ENCODE data around the gene DZIP1L. TPM values are rescaled to one million over a fixed set of nuclear protein-coding genes. Genes with fewer than 3 reads are reported as not detected.

Gene DZIP1L
- total RNA-seq, 5 donors from 2014 or later (not counting 1 experiment from before 2014, with no cell fraction given) = not detected

DNA sequence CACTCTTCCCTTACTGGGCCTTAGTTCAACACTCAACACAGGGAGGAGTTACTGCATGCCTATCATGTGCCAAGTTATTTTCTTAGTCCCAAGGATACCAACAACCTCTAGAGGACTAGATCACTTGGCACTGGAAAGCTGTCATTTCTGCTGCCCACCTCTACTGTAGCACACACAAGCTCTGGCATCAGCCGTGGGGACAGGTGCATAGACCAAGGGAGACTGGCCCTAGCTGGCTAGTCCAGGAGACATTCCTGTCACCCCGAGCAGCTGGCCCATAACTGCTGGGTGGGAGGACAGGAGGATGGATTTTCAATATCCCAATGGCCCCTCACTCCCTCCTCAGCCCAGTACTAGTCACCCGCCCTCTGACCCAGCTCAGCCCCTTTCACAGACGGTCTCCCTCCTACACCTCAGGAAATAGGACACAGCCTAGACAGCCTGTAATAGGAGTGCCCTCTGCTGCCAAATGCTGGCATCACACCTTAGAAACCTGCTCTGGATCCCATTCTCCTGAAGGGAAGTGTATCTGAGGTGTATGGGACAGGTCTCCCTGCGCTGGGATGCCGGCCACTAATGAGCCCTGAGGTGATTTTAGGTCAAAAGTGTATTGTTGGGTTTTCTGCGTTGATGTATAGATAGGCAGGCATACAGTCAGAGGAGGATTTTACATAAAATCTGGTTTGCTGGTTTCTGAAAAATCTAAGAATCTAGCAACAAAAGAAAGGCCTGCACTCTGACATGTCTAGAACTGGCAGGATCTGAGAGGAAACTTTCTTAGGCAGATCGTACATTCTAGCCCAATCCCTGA is 3.4 kb upstream of the DZIP1L start:
- DNase-seq (peak in 24 of 35 experiments; percentile 2 to 53 (median 20)), ATAC-seq (replicated peaks in 1 of 4) (peak; percentile 55 to 69 (median 57))
- H3K9me3 ChIP-seq = no peaks in the 10 kb centered on the region
- no peaks in the 10 kb centered on the region for H3K36me3 ChIP-seq (ENCODE audit: control insufficient read depth in 2 of 2, extremely low read depth in 1 of 2, insufficient read depth in 1 of 2, low read length in 1 of 2)
- no peak overlapping the region for H3K4me3 Mint-ChIP-seq
- peaks cover 28 to 41% of the 10 kb centered on the region in 2 donors for H3K27me3 Mint-ChIP-seq
- peaks cover 6 to 12% (median 9%) of the 10 kb centered on the region in 3 donors for H3K4me1 Mint-ChIP-seq
- POLR2A ChIA-PET = no interaction called here
- 40% methylated on average over 1 of the region's 8 CpGs for WGBS (ENCODE audit: insufficient coverage)
- no peak overlapping the region for H3K27ac ChIP-seq (ENCODE audit: low read length)
- H3K4me3 ChIP-seq (ENCODE audit: control insufficient read depth in 1 of 2, extremely low read depth in 1 of 2, low read length in 1 of 2) = no peak overlapping the region
- CTCF ChIA-PET = interaction anchor here (0.5 to 1.9 kb wide), 7 partner anchors 8 to 1796 kb away, joined by 3 to 9 read pairs (median 6); no protein-coding TSS in a partner anchor
- no peaks in the 10 kb centered on the region for H3K36me3 Mint-ChIP-seq
- H3K27me3 ChIP-seq (replicated peaks in 1 of 2; ENCODE audit: control insufficient read depth in 2 of 2, extremely low read depth in 1 of 2, insufficient read depth in 2 of 2, low read length in 1 of 2) = peaks cover 0 to 36% of the 10 kb centered on the region in 2 experiments
- peaks cover 0 to 14% of the 10 kb centered on the region in 2 experiments for H3K4me1 ChIP-seq (ENCODE audit: control insufficient read depth in 1 of 2, extremely low read depth in 1 of 2, insufficient read depth in 2 of 2, low read length in 2 of 2)
- no peak overlapping the region for H3K27ac Mint-ChIP-seq
- no peaks in the 10 kb centered on the region for H3K9me3 Mint-ChIP-seq

DNA sequence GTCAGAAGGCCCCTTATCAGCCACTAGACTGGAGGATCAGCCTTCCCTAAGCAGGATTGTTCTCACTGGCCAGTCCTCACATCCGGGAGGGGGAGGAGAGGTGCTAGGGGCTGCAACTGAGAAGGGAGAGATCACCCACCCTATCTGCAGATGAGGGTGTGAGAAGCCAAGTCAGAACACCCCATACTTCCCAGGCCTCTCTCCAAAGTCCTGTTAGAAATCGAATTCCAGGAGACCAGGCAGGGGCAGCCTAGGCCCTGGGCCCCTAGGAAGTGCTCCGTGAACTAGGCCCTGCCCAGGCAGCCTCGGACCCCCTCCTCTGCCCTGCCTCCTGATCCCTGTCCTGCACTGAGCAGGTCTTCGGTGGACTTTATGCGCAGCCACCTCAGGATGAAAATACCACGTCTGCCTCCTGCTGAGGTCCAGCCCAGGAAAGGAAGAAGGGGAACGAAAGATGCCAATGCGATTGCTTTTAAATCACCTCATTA is 933 bp downstream of the DZIP1L start:
- Histone ChIP-seq H3K4me1 (ENCODE audit: control insufficient read depth in 1 of 2, extremely low read depth in 1 of 2, insufficient read depth in 2 of 2, low read length in 2 of 2) (peaks cover 0 to 14% of the 10 kb centered on the region in 2 experiments), H3K27me3 (replicated peaks in 1 of 2; ENCODE audit: control insufficient read depth in 2 of 2, extremely low read depth in 1 of 2, insufficient read depth in 2 of 2, low read length in 1 of 2) (peaks cover 0 to 33% of the 10 kb centered on the region in 2 experiments), H3K36me3 (ENCODE audit: control insufficient read depth in 2 of 2, extremely low read depth in 1 of 2, insufficient read depth in 1 of 2, low read length in 1 of 2) (no peaks in the 10 kb centered on the region), H3K27ac (ENCODE audit: low read length) (no peak overlapping the region), H3K9me3 (no peaks in the 10 kb centered on the region), H3K4me3 (ENCODE audit: control insufficient read depth in 1 of 2, extremely low read depth in 1 of 2, low read length in 1 of 2) (peak overlapping the region in 1 of 2 donors; percentile 49)
- peaks cover 6 to 12% (median 9%) of the 10 kb centered on the region in 3 donors for H3K4me1 Mint-ChIP-seq
- H3K4me3 Mint-ChIP-seq = peak overlapping the region; percentile 56 to 73 (median 71)
- H3K27ac Mint-ChIP-seq = no peak overlapping the region
- no peaks in the 10 kb centered on the region for H3K9me3 Mint-ChIP-seq
- no peaks in the 10 kb centered on the region for H3K36me3 Mint-ChIP-seq
- ChIA-PET POLR2A (no interaction called here), CTCF (no interaction called here)
- peaks cover 48 to 51% of the 10 kb centered on the region in 2 donors for H3K27me3 Mint-ChIP-seq
- DNase-seq (no peak), ATAC-seq (replicated peaks in 1 of 4) (no peak)
- 56% methylated on average over 6 of the region's 9 CpGs for whole genome bisulfite sequencing (ENCODE audit: insufficient coverage)

DNA sequence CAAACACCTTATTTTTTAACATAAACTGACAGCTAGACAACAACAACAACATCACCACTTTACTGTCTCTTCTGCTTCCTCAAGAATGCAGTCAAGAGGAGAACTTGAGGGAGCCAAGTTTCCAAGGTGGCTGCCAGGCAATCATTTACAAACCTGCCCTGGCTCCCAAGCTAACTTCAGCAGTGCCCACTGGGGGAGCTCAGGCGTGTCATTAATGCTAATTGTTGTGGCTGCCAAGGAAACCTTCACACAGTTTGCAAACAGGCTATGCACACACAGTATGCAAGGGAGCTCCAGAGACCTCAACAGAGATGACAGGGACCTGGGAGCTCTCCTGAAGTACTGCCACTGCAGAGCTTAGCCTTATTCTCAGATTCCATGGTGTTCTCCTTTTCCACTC is 2.1 kb downstream of the DZIP1L start:
- no peaks in the 10 kb centered on the region for H3K9me3 Mint-ChIP-seq
- H3K36me3 Mint-ChIP-seq = no peaks in the 10 kb centered on the region
- H3K4me3 ChIP-seq (ENCODE audit: control insufficient read depth in 1 of 2, extremely low read depth in 1 of 2, low read length in 1 of 2) = no peak overlapping the region
- no peak overlapping the region for H3K27ac Mint-ChIP-seq
- ATAC-seq (replicated peaks in 1 of 4) (no peak), DNase-seq (no peak)
- 75% methylated on average over 1 of the region's 1 CpG for WGBS (ENCODE audit: insufficient coverage)
- H3K9me3 ChIP-seq = no peaks in the 10 kb centered on the region
- peaks cover 6 to 12% (median 9%) of the 10 kb centered on the region in 3 donors for H3K4me1 Mint-ChIP-seq
- H3K27ac ChIP-seq (ENCODE audit: low read length) = no peak overlapping the region
- no peaks in the 10 kb centered on the region for H3K36me3 ChIP-seq (ENCODE audit: control insufficient read depth in 2 of 2, extremely low read depth in 1 of 2, insufficient read depth in 1 of 2, low read length in 1 of 2)
- H3K27me3 ChIP-seq (replicated peaks in 1 of 2; ENCODE audit: control insufficient read depth in 2 of 2, extremely low read depth in 1 of 2, insufficient read depth in 2 of 2, low read length in 1 of 2) = peaks cover 0 to 25% of the 10 kb centered on the region in 2 experiments
- ChIA-PET POLR2A (no interaction called here), CTCF (no interaction called here)
- no peak overlapping the region for H3K4me3 Mint-ChIP-seq
- peaks cover 0 to 14% of the 10 kb centered on the region in 2 experiments for H3K4me1 ChIP-seq (ENCODE audit: control insufficient read depth in 1 of 2, extremely low read depth in 1 of 2, insufficient read depth in 2 of 2, low read length in 2 of 2)
- H3K27me3 Mint-ChIP-seq = peaks cover 45 to 49% of the 10 kb centered on the region in 2 donors

DNA sequence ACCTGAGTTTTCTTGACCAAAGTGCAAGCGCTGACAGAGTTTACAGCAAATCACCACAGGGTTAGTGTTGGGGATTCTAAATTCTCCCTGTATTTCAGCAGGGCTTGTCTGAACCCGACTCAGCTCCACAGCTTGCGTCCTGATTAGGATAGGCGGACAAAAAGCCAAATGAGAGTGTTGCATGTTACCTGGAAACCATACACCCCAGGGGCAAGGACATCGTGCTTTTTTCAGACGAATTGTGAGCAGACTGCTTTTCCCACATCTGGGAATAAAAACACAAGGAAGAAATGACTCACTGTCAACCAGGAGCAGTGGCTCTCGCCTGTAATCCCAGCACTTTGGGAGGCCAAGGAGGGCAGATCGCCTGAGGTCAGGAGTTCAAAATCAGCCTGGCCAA is 3.0 kb downstream of the DZIP1L start:
- Histone ChIP-seq H3K27ac (ENCODE audit: low read length) (no peak overlapping the region), H3K9me3 (no peaks in the 10 kb centered on the region), H3K4me3 (ENCODE audit: control insufficient read depth in 1 of 2, extremely low read depth in 1 of 2, low read length in 1 of 2) (no peak overlapping the region), H3K36me3 (ENCODE audit: control insufficient read depth in 2 of 2, extremely low read depth in 1 of 2, insufficient read depth in 1 of 2, low read length in 1 of 2) (no peaks in the 10 kb centered on the region), H3K27me3 (replicated peaks in 1 of 2; ENCODE audit: control insufficient read depth in 2 of 2, extremely low read depth in 1 of 2, insufficient read depth in 2 of 2, low read length in 1 of 2) (peaks cover 0 to 25% of the 10 kb centered on the region in 2 experiments), H3K4me1 (ENCODE audit: control insufficient read depth in 1 of 2, extremely low read depth in 1 of 2, insufficient read depth in 2 of 2, low read length in 2 of 2) (peaks cover 0 to 14% of the 10 kb centered on the region in 2 experiments)
- no peak for ATAC-seq (replicated peaks in 1 of 4)
- Mint-ChIP-seq H3K27me3 (peaks cover 44 to 49% of the 10 kb centered on the region in 2 donors), H3K27ac (no peak overlapping the region), H3K9me3 (no peaks in the 10 kb centered on the region), H3K4me1 (peaks cover 6 to 12% (median 9%) of the 10 kb centered on the region in 3 donors), H3K36me3 (no peaks in the 10 kb centered on the region), H3K4me3 (no peak overlapping the region)
- DNase-seq = no peak
- ChIA-PET POLR2A (no interaction called here), CTCF (no interaction called here)
- WGBS (ENCODE audit: insufficient coverage) = 94% methylated on average over 7 of the region's 8 CpGs

DNA sequence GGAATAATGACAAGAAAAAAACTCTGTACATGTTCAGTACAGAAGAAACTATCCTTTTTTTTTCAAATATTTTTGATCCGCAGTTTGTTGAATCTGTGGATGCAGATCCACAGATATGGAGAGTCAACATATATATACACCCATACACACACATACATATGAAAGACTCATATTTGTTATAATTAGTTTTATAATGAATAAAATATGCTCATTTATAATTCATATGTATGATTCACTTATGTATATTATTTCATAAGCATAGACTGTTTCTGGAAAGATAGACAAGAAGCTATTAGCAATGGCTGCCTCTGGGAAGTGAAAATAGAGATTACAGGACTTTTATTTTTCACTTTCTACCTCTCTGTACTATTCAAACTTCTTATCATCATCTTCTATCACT is 9.8 kb downstream of the DZIP1L start:
- Mint-ChIP-seq H3K9me3 (no peaks in the 10 kb centered on the region), H3K4me1 (no peaks in the 10 kb centered on the region)

DNA sequence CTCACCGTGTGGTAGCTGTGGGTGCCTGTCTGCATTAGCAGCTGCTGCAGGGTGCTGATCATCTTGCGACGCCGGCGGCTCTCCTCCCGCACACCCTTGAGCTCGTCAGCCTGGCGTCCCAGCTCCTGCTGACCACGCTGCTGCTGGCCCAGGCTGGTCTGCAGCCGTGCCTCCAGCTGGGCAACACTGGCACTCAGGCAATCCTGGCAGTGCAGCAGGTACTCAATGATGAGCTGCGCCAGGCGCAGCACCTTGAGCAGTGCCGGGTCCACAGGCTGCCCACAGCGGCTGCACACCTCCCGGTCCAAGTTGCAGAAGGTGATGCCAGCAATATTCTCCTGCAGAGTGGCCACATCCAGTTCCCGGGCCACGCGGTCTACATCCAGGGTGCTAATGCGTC is 11.9 kb downstream of the DZIP1L start:
- POLR2A ChIA-PET = no interaction called here
- H3K4me1 ChIP-seq (ENCODE audit: control insufficient read depth in 1 of 2, extremely low read depth in 1 of 2, insufficient read depth in 2 of 2, low read length in 2 of 2) = no peaks in the 10 kb centered on the region
- H3K27me3 Mint-ChIP-seq = peaks cover 5 to 12% of the 10 kb centered on the region in 2 donors
- no peak overlapping the region for H3K27ac Mint-ChIP-seq
- no peaks in the 10 kb centered on the region for H3K36me3 ChIP-seq (ENCODE audit: control insufficient read depth in 2 of 2, extremely low read depth in 1 of 2, insufficient read depth in 1 of 2, low read length in 1 of 2)
- ATAC-seq (replicated peaks in 1 of 4) = no peak
- H3K4me3 ChIP-seq (ENCODE audit: control insufficient read depth in 1 of 2, extremely low read depth in 1 of 2, low read length in 1 of 2) = no peak overlapping the region
- H3K36me3 Mint-ChIP-seq = no peaks in the 10 kb centered on the region
- H3K27ac ChIP-seq (ENCODE audit: low read length) = no peak overlapping the region
- H3K9me3 Mint-ChIP-seq = no peaks in the 10 kb centered on the region
- DNase-seq = no peak
- WGBS (ENCODE audit: insufficient coverage) = 96% methylated on average over 19 of the region's 19 CpGs
- no peak overlapping the region for H3K4me3 Mint-ChIP-seq
- no peaks in the 10 kb centered on the region for H3K9me3 ChIP-seq
- peaks cover 0 to 8% of the 10 kb centered on the region in 2 experiments for H3K27me3 ChIP-seq (replicated peaks in 1 of 2; ENCODE audit: control insufficient read depth in 2 of 2, extremely low read depth in 1 of 2, insufficient read depth in 2 of 2, low read length in 1 of 2)
- CTCF ChIA-PET = no interaction called here
- H3K4me1 Mint-ChIP-seq = no peaks in the 10 kb centered on the region

More for the DNA sequence above, 9.8 kb downstream of the DZIP1L start:
- Mint-ChIP-seq H3K36me3 (no peaks in the 10 kb centered on the region), H3K27me3 (peaks cover 7 to 24% of the 10 kb centered on the region in 2 donors), H3K27ac (no peak overlapping the region), H3K4me3 (no peak overlapping the region)
- ATAC-seq (replicated peaks in 1 of 4) (no peak), DNase-seq (no peak)
- no CpG with 5 or more reads among the region's 1 CpG for WGBS (ENCODE audit: insufficient coverage)
- CTCF ChIA-PET = no interaction called here
- H3K4me1 ChIP-seq (ENCODE audit: control insufficient read depth in 1 of 2, extremely low read depth in 1 of 2, insufficient read depth in 2 of 2, low read length in 2 of 2) = no peaks in the 10 kb centered on the region
- POLR2A ChIA-PET = no interaction called here
- no peaks in the 10 kb centered on the region for H3K9me3 ChIP-seq
- no peak overlapping the region for H3K27ac ChIP-seq (ENCODE audit: low read length)
- no peaks in the 10 kb centered on the region for H3K36me3 ChIP-seq (ENCODE audit: control insufficient read depth in 2 of 2, extremely low read depth in 1 of 2, insufficient read depth in 1 of 2, low read length in 1 of 2)
- no peak overlapping the region for H3K4me3 ChIP-seq (ENCODE audit: control insufficient read depth in 1 of 2, extremely low read depth in 1 of 2, low read length in 1 of 2)
- peaks cover 0 to 8% of the 10 kb centered on the region in 2 experiments for H3K27me3 ChIP-seq (replicated peaks in 1 of 2; ENCODE audit: control insufficient read depth in 2 of 2, extremely low read depth in 1 of 2, insufficient read depth in 2 of 2, low read length in 1 of 2)
